Upper lobe of left lung (tissue), 6 donors: ENCODE measurements around the gene SORL1. TPM values are rescaled to one million over a fixed set of nuclear protein-coding genes. Genes with fewer than 3 reads are reported as not detected.
A peak's percentile ranks its signal among the peaks of the same experiment; 100 is the strongest.

Experiments
- ATAC-seq, 2 donors: fragments of 200-7000 bp; cut with Tn5 transposase; one replicate each; pipeline ENCODE4 v1.9.1; 2022; ENCODE audit warnings: mild to moderate bottlenecking in 2 of 2, moderate library complexity in 2 of 2; ENCODE audit not compliant: low FRiP score in 2 of 2
- DNase-seq, 2 donors: peaks; one replicate each; pipeline ENCODE4 v3.0.0-alpha.2; 2019 to 2020
- H3K27ac ChIP-seq, 4 donors: fragments of 200-600 bp; sonication (generic); one replicate each; pipeline ENCODE4 v1.5.1; 2016 to 2019
- H3K27me3 ChIP-seq, 4 donors: fragments of 200-600 bp; sonication (generic); one replicate each; pipeline ENCODE4 v1.5.1; 2017 to 2019
- H3K36me3 ChIP-seq, 4 donors: fragments of 200-600 bp; sonication (generic); one replicate each; pipeline ENCODE4 v1.5.1; 2016 to 2019
- H3K4me1 ChIP-seq, 4 donors: fragments of 200-600 bp; sonication (generic); one replicate each; pipeline ENCODE4 v1.5.1; 2018 to 2019
- H3K4me3 ChIP-seq, 4 donors: fragments of 200-600 bp; sonication (generic); one replicate each; pipeline ENCODE4 v1.5.1; 2017 to 2019; ENCODE audit warnings: mild to moderate bottlenecking in 2 of 4, moderate library complexity in 1 of 4
- H3K9me3 ChIP-seq, 4 donors: fragments of 200-600 bp; sonication (generic); one replicate each; pipeline ENCODE4 v1.5.1; 2018 to 2019
- CTCF ChIP-seq, 6 experiments: fragments of 450-650 bp in 4 of 6; fragments of 200-600 bp in 2 of 6; sonication (generic) in 2 of 6; IDR thresholded peaks; one replicate each; pipeline ENCODE4 v1.5.1; 2016 to 2019; ENCODE audit warnings: antibody characterized with exemption in 6 of 6
- EP300 ChIP-seq, 4 donors: sonication (generic); formaldehyde crosslinking; IDR thresholded peaks; one replicate each; pipeline ENCODE4 v1.5.1; 2017; ENCODE audit warnings: antibody characterized with exemption in 4 of 4, control low read depth in 2 of 4
- POLR2A ChIP-seq, 4 donors: fragments of 450-650 bp; IDR thresholded peaks; one replicate each; pipeline ENCODE4 v1.5.1; 2016 to 2017; ENCODE audit warnings: antibody characterized with exemption in 4 of 4, mild to moderate bottlenecking in 2 of 4
- POLR2AphosphoS5 ChIP-seq, 2 donors: sonication (generic); formaldehyde crosslinking; IDR thresholded peaks; one replicate each; pipeline ENCODE4 v1.5.1; 2017; ENCODE audit warnings: antibody characterized with exemption in 2 of 2
- WGBS, 2 donors: methylation state at CpG; one replicate each; pipeline ENCODE4 v1.1.5; 2017 to 2018; 5-methylcytosine and 5-hydroxymethylcytosine counted together
- total RNA-seq, 6 donors: library from RNA; depleted of rRNA in 4 of 6; stranded (reverse); fragments of >200 nt in 4 of 6; gene quantifications; one replicate each; pipeline versions ENCODE4 v1.1.0 to v1.2.1, GENCODE V29; 2016 to 2021
- donor health status: DM: no; HTN: no; CAD: no; lungs with moderate emphysema.
- donor health status: DM: no; HTN: yes; CAD: no; lungs with severe emphysema.

SORL1 gene
- total RNA-seq, 6 donors from 2014 or later = 33.3 to 85.9 (median 67.2) TPM

- TF ChIP-seq CTCF (IDR thresholded peaks at IDR 0.05) (no peak), POLR2AphosphoS5 (IDR thresholded peaks at IDR 0.05) (no peak), EP300 (IDR thresholded peaks at IDR 0.05) (no peak), POLR2A (IDR thresholded peaks at IDR 0.05) (no peak)
- Histone ChIP-seq H3K36me3 (peaks cover 8 to 46% (median 29%) of the 10 kb centered on the region in 4 donors), H3K4me3 (no peak overlapping the region), H3K27me3 (no peaks in the 10 kb centered on the region), H3K27ac (no peak overlapping the region), H3K4me1 (no peaks in the 10 kb centered on the region), H3K9me3 (no peaks in the 10 kb centered on the region)
- 93 to 95% methylated on average over 12 to 13 of the region's 13 CpGs for WGBS, 2 donors
- ATAC-seq (no peak), DNase-seq (peak in 1 of 2 donors; percentile 53)
These were observed 152.0 kb downstream of the SORL1 start for GRCh38 chr11:121604152-121604551.

DNA sequence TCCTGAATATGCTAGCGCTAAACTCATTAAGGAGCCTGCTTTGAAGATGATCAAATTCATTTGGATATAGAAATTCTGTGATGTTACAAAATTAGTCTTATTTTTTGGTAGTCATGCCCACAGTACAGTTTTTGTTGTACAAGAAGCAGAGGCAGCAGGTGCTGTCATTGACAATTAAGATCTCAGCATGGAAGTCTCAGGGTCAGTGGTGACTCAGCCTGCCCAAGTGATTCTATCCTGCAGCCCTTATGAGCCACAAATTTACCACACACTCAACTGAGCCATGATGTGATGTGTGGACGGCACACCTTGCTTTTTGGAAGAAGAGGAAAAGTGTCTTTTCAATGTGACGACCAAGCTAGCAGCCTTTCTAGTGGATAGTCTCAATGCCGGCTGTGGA lies 154.2 kb downstream of the SORL1 start:
- Histone ChIP-seq H3K27ac (no peak overlapping the region), H3K9me3 (no peaks in the 10 kb centered on the region), H3K4me3 (no peak overlapping the region), H3K27me3 (no peaks in the 10 kb centered on the region), H3K4me1 (no peaks in the 10 kb centered on the region), H3K36me3 (peaks cover 8 to 60% (median 32%) of the 10 kb centered on the region in 4 donors)
- DNase-seq (no peak), ATAC-seq (no peak)
- no peak for TF ChIP-seq POLR2AphosphoS5 (IDR thresholded peaks at IDR 0.05)
- TF ChIP-seq POLR2A (IDR thresholded peaks at IDR 0.05) = no peak
- TF ChIP-seq CTCF (IDR thresholded peaks at IDR 0.05) = no peak
- TF ChIP-seq EP300 (IDR thresholded peaks at IDR 0.05) = no peak
- 95 to 100% methylated on average over 3 to 4 of the region's 4 CpGs for WGBS, 2 donors

DNA sequence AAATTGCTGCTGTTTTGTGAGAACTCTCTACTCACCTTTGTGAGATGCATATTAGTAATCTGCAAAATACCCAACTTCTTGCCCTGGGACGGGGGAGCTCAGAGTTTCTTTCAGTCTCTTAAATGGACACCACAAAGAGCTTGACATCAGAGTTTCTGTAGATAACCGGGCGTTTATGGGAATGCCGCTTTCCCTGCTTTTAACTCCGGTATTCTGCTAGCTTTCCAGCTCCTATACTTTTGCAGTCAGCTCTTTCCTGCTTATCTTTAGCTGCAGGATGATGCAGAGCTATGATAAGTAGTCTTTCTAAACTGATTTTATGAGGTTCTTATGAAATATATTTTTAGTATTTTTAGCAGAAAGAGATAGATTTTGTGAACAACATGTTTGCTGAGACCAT lies 155.2 kb downstream of the SORL1 start:
- WGBS, 2 donors = 93 to 97% methylated on average over 5 of the region's 5 CpGs

GRCh38 chr11:121608545-121609098 lies 156.5 kb downstream of the SORL1 start:
- 96 to 97% methylated on average over 9 of the region's 9 CpGs for WGBS, 2 donors
- Histone ChIP-seq H3K27ac (no peak overlapping the region), H3K4me1 (no peaks in the 10 kb centered on the region), H3K36me3 (peaks cover 8 to 67% (median 32%) of the 10 kb centered on the region in 4 donors), H3K9me3 (no peaks in the 10 kb centered on the region), H3K27me3 (no peaks in the 10 kb centered on the region), H3K4me3 (no peak overlapping the region)
- TF ChIP-seq POLR2A (IDR thresholded peaks at IDR 0.05) (no peak), CTCF (IDR thresholded peaks at IDR 0.05) (no peak), POLR2AphosphoS5 (IDR thresholded peaks at IDR 0.05) (no peak), EP300 (IDR thresholded peaks at IDR 0.05) (no peak)
- no peak for ATAC-seq
- peak in 1 of 2 donors; percentile 60 for DNase-seq

More for the DNA sequence above, 155.2 kb downstream of the SORL1 start:
- Histone ChIP-seq H3K27ac (no peak overlapping the region), H3K4me3 (no peak overlapping the region), H3K36me3 (peaks cover 8 to 60% (median 32%) of the 10 kb centered on the region in 4 donors), H3K9me3 (no peaks in the 10 kb centered on the region), H3K4me1 (no peaks in the 10 kb centered on the region), H3K27me3 (no peaks in the 10 kb centered on the region)
- ATAC-seq (no peak), DNase-seq (no peak)
- TF ChIP-seq EP300 (IDR thresholded peaks at IDR 0.05) (no peak), CTCF (IDR thresholded peaks at IDR 0.05) (no peak)

GRCh38 chr11:121610706-121611105 lies 158.6 kb downstream of the SORL1 start:
- WGBS, 2 donors = 90 to 93% methylated on average over 6 of the region's 6 CpGs
- H3K36me3 ChIP-seq = peaks cover 8 to 70% (median 30%) of the 10 kb centered on the region in 4 donors

More at GRCh38 chr11:121610706-121611105, 158.6 kb downstream of the SORL1 start:
- H3K4me3 ChIP-seq = no peak overlapping the region
- H3K9me3 ChIP-seq = no peaks in the 10 kb centered on the region
- no peak for DNase-seq
- no peaks in the 10 kb centered on the region for H3K4me1 ChIP-seq
- H3K27me3 ChIP-seq = no peaks in the 10 kb centered on the region
- no peak for ATAC-seq
- no peak overlapping the region for H3K27ac ChIP-seq
- TF ChIP-seq EP300 (IDR thresholded peaks at IDR 0.05) = no peak
- TF ChIP-seq CTCF (IDR thresholded peaks at IDR 0.05) = no peak
- no peak for TF ChIP-seq POLR2A (IDR thresholded peaks at IDR 0.05)
- TF ChIP-seq POLR2AphosphoS5 (IDR thresholded peaks at IDR 0.05) = no peak
